WTC11 (cell line): ENCODE results near the gene AP1S1. TPM values are rescaled to one million over a fixed set of nuclear protein-coding genes. Genes with fewer than 3 reads are reported as not detected.

Source experiments
- ATAC-seq: fragments of 200-7000 bp; cut with Tn5 transposase; 2 replicates; pipeline ENCODE4 v1.10.0; 2021; ENCODE audit warnings: mild to moderate bottlenecking, moderate library complexity
- CTCF ChIA-PET: fragments of 300-600 bp; sonication (Branson Sonifier 250); formaldehyde crosslinking; loops from one replicate; lab custom pipeline; 2021; ENCODE audit warnings: antibody characterized with exemption; lab: Charles Lee
- POLR2A ChIA-PET: fragments of 350-600 bp; sonication (Branson Sonifier 250); formaldehyde crosslinking; loops from one replicate; lab custom pipeline; 2021; ENCODE audit warnings: antibody characterized with exemption; lab: Charles Lee
- DNase-seq: peaks from one replicate; pipeline ENCODE4 v3.0.0; 2021; ENCODE audit warnings: low spot score
- H3K27ac Mint-ChIP-seq: 2 replicates; pipeline ENCODE4 v1.8.0; 2021; ENCODE audit warnings: mixed read lengths
- H3K27me3 Mint-ChIP-seq: 2 replicates; pipeline ENCODE4 v1.8.0; 2021; ENCODE audit warnings: low read depth, mild to moderate bottlenecking, moderate library complexity, mixed read lengths
- H3K36me3 Mint-ChIP-seq: 2 replicates; pipeline ENCODE4 v1.8.0; 2021; ENCODE audit warnings: mixed read lengths
- H3K4me1 Mint-ChIP-seq: 2 replicates; pipeline ENCODE4 v1.8.0; 2022; ENCODE audit warnings: mixed read lengths
- H3K4me3 Mint-ChIP-seq: 2 replicates; pipeline ENCODE4 v1.8.0; 2021; ENCODE audit warnings: mild to moderate bottlenecking, moderate library complexity, mixed read lengths
- H3K9me3 Mint-ChIP-seq: 2 replicates; pipeline ENCODE4 v1.8.0; 2021; ENCODE audit warnings: mixed read lengths
- ATF1 ChIP-seq: sonication (generic); formaldehyde crosslinking; IDR thresholded peaks from 2 replicates; pipeline ENCODE4 v1.8.1; 2023; ENCODE audit warnings: mild to moderate bottlenecking, moderate library complexity, missing genetic modification reagents
- E2F5 ChIP-seq: sonication (generic); formaldehyde crosslinking; IDR thresholded peaks from 2 replicates; pipeline ENCODE4 v1.8.1; 2022; ENCODE audit warnings: mild to moderate bottlenecking, moderate library complexity, missing genetic modification reagents
- FOXP4 ChIP-seq: sonication (generic); formaldehyde crosslinking; IDR thresholded peaks from 2 replicates; pipeline ENCODE4 v1.8.0; 2022; ENCODE audit warnings: mild to moderate bottlenecking, missing genetic modification reagents
- IRF1 ChIP-seq: sonication (generic); formaldehyde crosslinking; IDR thresholded peaks from 2 replicates; pipeline ENCODE4 v1.8.0; 2023; ENCODE audit warnings: missing genetic modification reagents
- JAZF1 ChIP-seq: fragments of 250-450 bp; sonication (Bioruptor Pico); IDR thresholded peaks from 2 replicates; pipeline ENCODE4 v1.9.0; 2021; ENCODE audit warnings: moderate library complexity, mild to moderate bottlenecking, inconsistent platforms
- MXD4 ChIP-seq: fragments of 250-450 bp; sonication (Bioruptor Pico); IDR thresholded peaks from 2 replicates; pipeline ENCODE4 v1.8.0; 2021; ENCODE audit warnings: mild to moderate bottlenecking, moderate library complexity, borderline replicate concordance
- NFATC4 ChIP-seq: fragments of 250-450 bp; sonication (Bioruptor Pico); IDR thresholded peaks from 2 replicates; pipeline ENCODE4 v1.9.0; 2021; ENCODE audit warnings: mild to moderate bottlenecking
- NFE2L1 ChIP-seq: sonication (generic); formaldehyde crosslinking; IDR thresholded peaks from 2 replicates; pipeline ENCODE4 v1.8.1; 2023; ENCODE audit warnings: missing genetic modification reagents
- PRRX2 ChIP-seq: fragments of 250-450 bp; sonication (Bioruptor Pico); IDR thresholded peaks from 2 replicates; pipeline ENCODE4 v1.8.0; 2021; ENCODE audit warnings: mild to moderate bottlenecking
- RELA ChIP-seq: sonication (generic); formaldehyde crosslinking; IDR thresholded peaks from 2 replicates; pipeline ENCODE4 v1.8.1; 2022; ENCODE audit warnings: missing genetic modification reagents, mild to moderate bottlenecking, borderline replicate concordance
- STAT6 ChIP-seq: sonication (generic); formaldehyde crosslinking; conservative IDR thresholded peaks from 2 replicates; pipeline ENCODE4 v1.8.1; 2023; ENCODE audit warnings: mild to moderate bottlenecking, low read depth, missing genetic modification reagents, moderate library complexity
- TEAD1 ChIP-seq: sonication (generic); formaldehyde crosslinking; IDR thresholded peaks from 2 replicates; pipeline ENCODE4 v1.8.0; 2022; ENCODE audit warnings: mild to moderate bottlenecking, missing genetic modification reagents
- TEAD4 ChIP-seq: sonication (generic); formaldehyde crosslinking; IDR thresholded peaks from 2 replicates; pipeline ENCODE4 v1.8.0; 2022; ENCODE audit warnings: mild to moderate bottlenecking, missing genetic modification reagents
- USF1 ChIP-seq: sonication (generic); formaldehyde crosslinking; IDR thresholded peaks from 2 replicates; pipeline ENCODE4 v1.8.0; 2022; ENCODE audit warnings: mild to moderate bottlenecking, missing genetic modification reagents
- ZNF263 ChIP-seq: sonication (generic); formaldehyde crosslinking; IDR thresholded peaks from 2 replicates; pipeline ENCODE4 v1.8.1; 2022; ENCODE audit warnings: low read depth, mild to moderate bottlenecking, moderate library complexity, missing genetic modification reagents
- total RNA-seq: library from RNA; stranded (reverse); gene quantifications from 3 replicates; pipeline ENCODE4 v1.2.3, GENCODE V29; 2021
- TF ChIP-seq, protein P1 (sequence below): fragments of 250-450 bp; sonication (Bioruptor Pico); IDR thresholded peaks from 2 replicates; pipeline ENCODE4 v1.9.0; 2021; ENCODE audit warnings: moderate library complexity, mild to moderate bottlenecking, inconsistent platforms, borderline replicate concordance
- TF ChIP-seq, protein P2 (sequence below): fragments of 250-450 bp; sonication (Bioruptor Pico); IDR thresholded peaks from 2 replicates; pipeline ENCODE4 v1.9.0; 2021; ENCODE audit warnings: mild to moderate bottlenecking
- TF ChIP-seq, protein P3 (sequence below): sonication (generic); formaldehyde crosslinking; IDR thresholded peaks from 2 replicates; pipeline ENCODE4 v1.8.1; 2022; ENCODE audit warnings: low read depth, missing genetic modification reagents, borderline replicate concordance

The AP1S1 gene
- total RNA-seq, 1 experiment from 2014 or later: 60.7 TPM

DNA sequence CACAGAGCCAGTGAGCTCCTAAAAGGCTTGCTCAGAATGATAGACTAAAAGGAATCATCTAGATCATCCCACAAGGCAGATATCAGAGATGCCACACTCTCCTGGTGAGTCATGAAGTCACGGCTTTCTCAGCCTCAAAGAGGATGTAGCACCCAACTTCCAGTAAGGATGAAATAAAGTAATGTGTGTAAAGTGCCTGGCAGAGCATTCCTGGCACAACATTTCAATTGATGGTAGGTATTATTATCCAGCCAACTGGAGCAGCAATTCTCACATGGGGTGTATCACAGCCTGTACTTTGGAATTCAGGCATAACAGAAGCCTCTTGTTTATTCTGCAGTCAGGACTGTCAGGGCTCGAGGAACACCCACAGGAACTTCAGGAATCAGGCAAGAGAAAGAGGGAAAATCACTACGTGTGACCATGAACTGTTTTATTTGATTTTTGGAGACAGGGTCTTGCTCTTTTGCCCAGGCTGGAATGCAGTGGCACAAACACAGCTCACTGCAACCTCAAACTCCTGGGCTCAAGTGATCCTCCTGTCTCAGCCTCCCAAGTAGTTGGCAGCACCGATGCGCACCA, 31.1 kb downstream of the AP1S1 start (continued):
- TF ChIP-seq, protein P1, sequence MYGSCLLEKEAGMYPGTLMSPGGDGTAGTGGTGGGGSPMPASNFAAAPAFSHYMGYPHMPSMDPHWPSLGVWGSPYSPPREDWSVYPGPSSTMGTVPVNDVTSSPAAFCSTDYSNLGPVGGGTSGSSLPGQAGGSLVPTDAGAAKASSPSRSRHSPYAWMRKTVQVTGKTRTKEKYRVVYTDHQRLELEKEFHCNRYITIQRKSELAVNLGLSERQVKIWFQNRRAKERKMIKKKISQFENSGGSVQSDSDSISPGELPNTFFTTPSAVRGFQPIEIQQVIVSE (CRISPR knock-in tag): no peak
- no peak for TF ChIP-seq E2F5 (CRISPR knock-in tag)
- TF ChIP-seq MXD4 (CRISPR knock-in tag): no peak
- no peak for TF ChIP-seq USF1

DNA sequence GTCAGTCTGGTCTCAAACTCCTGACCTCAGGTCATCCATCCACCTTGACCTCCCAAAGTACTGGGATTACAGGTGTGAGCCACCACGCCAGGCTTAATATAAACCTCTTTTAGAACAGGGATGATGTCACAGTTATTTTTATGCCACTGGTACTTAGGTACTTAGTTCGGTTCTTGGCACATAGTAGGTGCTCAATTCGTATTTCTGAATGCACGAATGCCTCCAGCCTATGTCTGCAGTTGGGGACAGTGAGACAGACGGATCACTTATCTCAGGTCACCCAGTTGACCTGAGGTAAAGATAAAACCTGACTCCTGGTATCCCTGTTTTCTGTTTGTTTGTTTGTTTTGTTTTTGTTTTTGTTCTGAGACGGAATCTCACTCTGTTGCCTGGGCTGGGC, 31.9 kb downstream of the AP1S1 start:
- peaks cover 7% of the 10 kb centered on the region for H3K4me1 Mint-ChIP-seq
- peaks cover 16% of the 10 kb centered on the region for H3K27me3 Mint-ChIP-seq
- POLR2A ChIA-PET: no interaction called here
- no peak for ATAC-seq
- H3K36me3 Mint-ChIP-seq: no peaks in the 10 kb centered on the region
- H3K27ac Mint-ChIP-seq: no peak overlapping the region
- no peak overlapping the region for H3K4me3 Mint-ChIP-seq
- no peak for DNase-seq
- H3K9me3 Mint-ChIP-seq: no peaks in the 10 kb centered on the region
- CTCF ChIA-PET: interaction anchor here (0.6 to 0.7 kb wide), 2 partner anchors 97 to 114 kb away, joined by 3 read pairs; no protein-coding TSS in a partner anchor
- TF ChIP-seq, protein P2, sequence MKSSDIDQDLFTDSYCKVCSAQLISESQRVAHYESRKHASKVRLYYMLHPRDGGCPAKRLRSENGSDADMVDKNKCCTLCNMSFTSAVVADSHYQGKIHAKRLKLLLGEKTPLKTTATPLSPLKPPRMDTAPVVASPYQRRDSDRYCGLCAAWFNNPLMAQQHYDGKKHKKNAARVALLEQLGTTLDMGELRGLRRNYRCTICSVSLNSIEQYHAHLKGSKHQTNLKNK (CRISPR knock-in tag): no peak
- TF ChIP-seq TEAD1 (CRISPR knock-in tag) (no peak), NFE2L1 (CRISPR knock-in tag) (no peak), ATF1 (no peak), NFATC4 (no peak), TEAD4 (CRISPR knock-in tag) (no peak), FOXP4 (no peak), JAZF1 (no peak)
- TF ChIP-seq, all 79 proteins: peak for 0

DNA sequence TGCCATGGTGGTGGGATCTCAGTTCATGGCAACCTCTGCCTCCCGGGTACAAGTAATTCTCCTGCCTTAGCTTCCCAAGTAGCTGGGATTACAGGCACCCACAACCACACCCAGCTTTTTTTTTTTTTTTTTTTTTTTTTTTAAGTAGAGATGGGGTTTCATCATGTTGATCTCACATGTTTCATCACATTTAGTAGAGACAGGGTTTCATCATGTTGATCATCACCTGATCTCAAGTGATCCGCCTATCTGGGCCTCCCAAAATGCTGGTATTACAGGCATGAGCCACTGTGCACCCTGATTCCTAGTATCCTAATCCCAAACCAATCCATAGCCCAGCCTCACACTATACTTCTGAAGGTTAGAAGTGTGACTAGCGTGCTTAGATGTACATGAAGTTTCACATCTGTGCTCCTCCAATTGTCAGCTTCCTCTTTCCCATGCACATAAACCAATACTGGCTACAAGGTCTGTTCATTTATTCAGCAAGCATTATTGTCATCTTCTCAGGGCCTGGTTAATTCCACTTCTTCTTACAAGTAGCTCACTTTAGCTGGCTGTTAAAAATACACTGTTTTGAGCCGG, 32.7 kb downstream of the AP1S1 start:
- H3K27me3 Mint-ChIP-seq: peaks cover 8% of the 10 kb centered on the region
- H3K36me3 Mint-ChIP-seq: no peaks in the 10 kb centered on the region
- TF ChIP-seq RELA (CRISPR knock-in tag): no peak
- TF ChIP-seq, protein P1 (CRISPR knock-in tag): no peak
- no peak for TF ChIP-seq STAT6
- TF ChIP-seq NFATC4: no peak
- TF ChIP-seq ZNF263 (CRISPR knock-in tag): no peak
- no peak for TF ChIP-seq TEAD1 (CRISPR knock-in tag)
- no peak for TF ChIP-seq PRRX2
- no peak for TF ChIP-seq IRF1 (CRISPR knock-in tag)
- TF ChIP-seq, protein P3, sequence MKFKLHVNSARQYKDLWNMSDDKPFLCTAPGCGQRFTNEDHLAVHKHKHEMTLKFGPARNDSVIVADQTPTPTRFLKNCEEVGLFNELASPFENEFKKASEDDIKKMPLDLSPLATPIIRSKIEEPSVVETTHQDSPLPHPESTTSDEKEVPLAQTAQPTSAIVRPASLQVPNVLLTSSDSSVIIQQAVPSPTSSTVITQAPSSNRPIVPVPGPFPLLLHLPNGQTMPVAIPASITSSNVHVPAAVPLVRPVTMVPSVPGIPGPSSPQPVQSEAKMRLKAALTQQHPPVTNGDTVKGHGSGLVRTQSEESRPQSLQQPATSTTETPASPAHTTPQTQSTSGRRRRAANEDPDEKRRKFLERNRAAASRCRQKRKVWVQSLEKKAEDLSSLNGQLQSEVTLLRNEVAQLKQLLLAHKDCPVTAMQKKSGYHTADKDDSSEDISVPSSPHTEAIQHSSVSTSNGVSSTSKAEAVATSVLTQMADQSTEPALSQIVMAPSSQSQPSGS (CRISPR knock-in tag): no peak
- H3K9me3 Mint-ChIP-seq: no peaks in the 10 kb centered on the region
- no peak overlapping the region for H3K4me3 Mint-ChIP-seq
- ChIA-PET CTCF (interaction anchor here (0.6 to 0.9 kb wide), 6 partner anchors 15 to 171 kb away, joined by 3 to 6 read pairs (median 4); no protein-coding TSS in a partner anchor), POLR2A (no interaction called here)
- ATAC-seq: no peak
- H3K4me1 Mint-ChIP-seq: peaks cover 7% of the 10 kb centered on the region
- DNase-seq: no peak
- no peak overlapping the region for H3K27ac Mint-ChIP-seq
